HG03095 (cell line): Measurements from ENCODE around the gene LAMA1.

Experiments used
- ATAC-seq: cut with Tn5 transposase; IDR thresholded peaks from one replicate; pipeline ENCODE4 v1.9.1; 2021; ENCODE audit warnings: moderate library complexity; ENCODE audit not compliant: unreplicated experiment

The LAMA1 gene

DNA sequence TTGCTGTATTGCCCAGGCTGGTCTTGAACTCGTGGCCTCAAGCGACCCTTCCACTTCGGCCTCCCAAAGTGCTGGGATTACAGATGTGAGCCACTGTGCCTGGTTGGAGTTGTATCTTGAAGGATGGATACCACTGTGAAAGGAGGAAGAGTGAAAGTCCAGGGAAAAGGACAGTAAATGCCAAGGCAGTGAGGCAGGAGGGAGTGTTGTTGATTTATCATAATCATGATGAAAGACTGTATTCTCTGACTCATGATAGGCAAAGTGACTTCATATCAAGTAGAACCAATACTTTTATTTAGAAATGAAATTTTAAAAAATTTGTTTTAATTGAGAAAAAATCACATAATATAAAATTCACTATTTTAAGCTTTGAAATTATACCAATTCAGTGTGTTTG lies 225.8 kb downstream of the LAMA1 start:
- no peak for ATAC-seq
